CD4-positive, alpha-beta T cell treated with Interleukin-12 subunit alpha and Interleukin-12 subunit beta, for 1 hour (primary cell): ENCODE results near the gene CAPN10.

Experiments used
- DNase-seq: peaks from one replicate; pipeline ENCODE4 v3.0.0-alpha.2; 2020

Gene CAPN10

DNA sequence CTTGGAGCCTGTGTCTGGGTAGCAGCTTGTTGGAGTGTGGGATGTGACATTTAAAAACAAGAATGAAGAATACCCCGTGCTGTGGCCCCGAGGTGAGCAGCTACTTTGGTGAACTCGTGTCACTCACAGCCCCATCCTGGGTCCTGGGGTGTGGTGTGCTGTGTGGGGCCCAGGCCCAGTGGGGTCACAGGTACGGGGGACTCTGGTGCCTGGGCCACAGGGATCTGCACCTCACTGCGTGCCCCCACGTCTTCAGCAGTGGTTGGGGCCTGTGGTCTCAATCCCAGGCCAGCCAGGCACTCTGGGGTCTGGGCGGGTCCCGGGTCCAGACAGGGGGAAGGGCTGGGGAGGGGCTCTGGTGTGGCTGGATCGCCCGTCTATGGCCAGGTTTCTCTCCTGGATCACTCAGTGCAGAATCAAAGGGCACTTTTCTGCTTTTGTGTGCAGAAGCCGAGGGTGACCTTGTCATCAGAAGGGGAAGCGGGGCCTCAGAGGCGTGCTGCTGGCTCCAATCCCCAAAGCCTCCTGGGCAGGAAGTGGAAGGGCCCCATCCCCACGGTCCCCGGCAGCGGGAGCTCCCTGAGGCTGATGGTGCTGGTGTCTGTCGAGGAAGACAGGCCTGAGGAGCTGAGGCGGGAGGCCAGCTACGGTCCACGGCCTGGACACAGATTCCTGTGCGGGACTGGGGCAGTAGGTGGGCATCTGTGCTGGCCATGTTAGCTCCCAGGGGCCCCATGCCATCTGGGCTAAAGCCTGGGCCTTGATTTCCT, 40.2 kb downstream of the CAPN10 start:
- peak; percentile 33 for DNase-seq

DNA sequence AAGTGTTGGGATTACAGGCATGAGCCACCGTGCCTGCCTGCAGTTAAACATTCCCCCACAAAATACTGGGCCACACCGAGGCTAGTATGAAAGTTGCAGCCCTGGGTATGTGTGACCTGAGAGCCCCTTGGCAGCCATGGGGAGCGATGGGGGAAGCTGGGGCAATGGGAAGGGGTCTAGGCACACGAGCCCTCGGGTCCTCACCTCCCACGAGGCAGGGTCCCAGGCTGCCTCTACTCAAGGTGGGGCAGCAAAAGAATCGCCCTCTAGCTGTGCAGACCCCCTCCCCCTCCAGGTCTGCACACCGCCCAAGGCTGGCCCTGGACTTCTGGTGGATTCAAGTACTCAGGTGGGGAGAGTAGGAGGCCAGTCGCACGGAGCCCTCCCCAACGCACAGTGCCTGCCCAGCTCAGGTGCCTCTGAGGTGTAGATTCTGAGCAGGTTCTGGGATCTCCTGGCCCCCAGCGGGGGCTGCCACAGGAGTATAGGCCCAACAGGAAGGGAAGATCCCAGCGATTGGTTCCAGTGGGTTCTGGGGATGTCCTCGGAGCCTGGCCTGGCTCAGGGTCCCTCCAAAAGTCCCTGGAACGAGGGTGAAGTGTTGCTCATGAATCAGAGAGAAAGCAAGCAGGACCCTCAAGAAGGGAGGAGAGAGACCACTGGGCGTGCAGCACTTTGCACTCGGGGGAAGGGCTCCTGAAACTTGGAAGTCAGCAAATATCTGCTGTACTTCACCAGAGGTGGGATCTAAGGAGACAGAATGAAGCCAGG, 41.4 kb downstream of the CAPN10 start:
- no peak for DNase-seq

DNA sequence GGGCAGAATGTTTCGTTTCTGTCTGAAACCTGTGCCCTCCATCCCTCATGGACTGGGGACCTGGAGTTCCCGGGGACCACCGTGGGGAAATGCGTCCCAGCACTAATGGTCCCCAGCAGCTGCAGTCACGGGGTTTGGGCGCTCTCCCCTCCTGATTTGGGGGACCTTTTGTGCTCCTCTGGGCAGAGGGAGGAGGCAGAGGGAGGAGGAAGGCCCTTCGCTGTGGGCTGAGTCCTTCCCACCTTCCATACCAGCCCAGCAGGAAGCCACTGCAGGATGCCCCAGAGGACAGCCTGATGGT, 41.9 kb downstream of the CAPN10 start:
- DNase-seq, result no peak

DNA sequence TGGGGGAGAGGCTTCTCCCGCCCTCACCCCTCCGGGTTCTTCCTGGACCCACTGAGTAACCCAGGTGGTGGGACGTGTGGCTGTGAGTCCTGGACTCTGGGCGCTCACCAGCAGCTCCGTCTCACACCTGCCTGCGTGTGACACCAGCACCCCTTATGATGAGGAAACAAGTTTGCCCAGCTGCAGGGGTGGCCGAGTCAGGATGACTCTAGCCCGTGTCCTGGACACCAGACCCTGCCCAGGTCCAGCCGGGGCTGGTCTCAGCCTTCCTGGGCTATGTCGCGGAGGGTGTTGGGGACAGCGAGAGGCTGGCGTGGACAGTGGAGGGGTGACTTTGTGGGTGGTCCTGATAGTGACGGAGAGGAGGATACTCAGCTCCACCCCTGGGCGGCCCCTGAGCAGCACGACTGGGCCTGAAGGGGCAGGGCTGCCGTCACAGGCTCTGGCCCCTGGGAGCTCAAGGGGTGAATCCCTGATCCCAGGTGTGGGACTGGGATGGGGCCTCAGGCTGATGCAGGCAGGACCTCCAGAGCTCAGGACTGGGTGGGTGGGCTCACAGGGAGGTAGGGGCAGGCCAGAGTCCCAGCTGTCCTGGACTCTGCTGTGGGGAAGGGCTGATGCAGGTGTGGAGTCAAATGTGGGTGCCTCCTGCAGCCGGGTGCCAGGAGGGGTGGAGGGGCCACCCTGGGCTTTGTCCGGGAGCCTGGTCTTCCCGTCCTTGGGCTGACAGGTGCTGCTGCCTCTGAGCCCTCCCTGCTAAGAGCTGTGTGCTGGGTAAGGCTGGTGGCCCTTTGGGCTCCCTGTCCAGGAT, 42.5 kb downstream of the CAPN10 start:
- no peak for DNase-seq

DNA sequence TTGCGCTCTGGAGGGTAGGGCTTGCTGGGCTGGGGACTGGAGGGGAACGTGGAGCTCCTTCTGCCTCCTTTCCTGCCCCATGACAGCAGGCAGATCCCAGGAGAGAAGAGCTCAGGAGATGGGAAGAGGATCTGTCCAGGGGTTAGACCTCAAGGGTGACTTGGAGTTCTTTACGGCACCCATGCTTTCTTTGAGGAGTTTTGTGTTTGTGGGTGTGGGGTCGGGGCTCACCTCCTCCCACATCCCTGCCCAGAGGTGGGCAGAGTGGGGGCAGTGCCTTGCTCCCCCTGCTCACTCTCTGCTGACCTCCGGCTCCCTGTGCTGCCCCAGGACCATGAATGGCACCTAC, 43.1 kb downstream of the CAPN10 start:
- no peak for DNase-seq

DNA sequence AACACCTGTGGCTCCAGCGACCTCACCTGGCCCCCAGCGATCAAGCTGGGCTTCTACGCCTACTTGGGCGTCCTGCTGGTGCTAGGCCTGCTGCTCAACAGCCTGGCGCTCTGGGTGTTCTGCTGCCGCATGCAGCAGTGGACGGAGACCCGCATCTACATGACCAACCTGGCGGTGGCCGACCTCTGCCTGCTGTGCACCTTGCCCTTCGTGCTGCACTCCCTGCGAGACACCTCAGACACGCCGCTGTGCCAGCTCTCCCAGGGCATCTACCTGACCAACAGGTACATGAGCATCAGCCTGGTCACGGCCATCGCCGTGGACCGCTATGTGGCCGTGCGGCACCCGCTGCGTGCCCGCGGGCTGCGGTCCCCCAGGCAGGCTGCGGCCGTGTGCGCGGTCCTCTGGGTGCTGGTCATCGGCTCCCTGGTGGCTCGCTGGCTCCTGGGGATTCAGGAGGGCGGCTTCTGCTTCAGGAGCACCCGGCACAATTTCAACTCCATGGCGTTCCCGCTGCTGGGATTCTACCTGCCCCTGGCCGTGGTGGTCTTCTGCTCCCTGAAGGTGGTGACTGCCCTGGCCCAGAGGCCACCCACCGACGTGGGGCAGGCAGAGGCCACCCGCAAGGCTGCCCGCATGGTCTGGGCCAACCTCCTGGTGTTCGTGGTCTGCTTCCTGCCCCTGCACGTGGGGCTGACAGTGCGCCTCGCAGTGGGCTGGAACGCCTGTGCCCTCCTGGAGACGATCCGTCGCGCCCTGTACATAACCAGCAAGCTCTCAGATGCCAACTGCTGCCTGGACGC, 43.6 kb downstream of the CAPN10 start:
- DNase-seq, result no peak

DNA sequence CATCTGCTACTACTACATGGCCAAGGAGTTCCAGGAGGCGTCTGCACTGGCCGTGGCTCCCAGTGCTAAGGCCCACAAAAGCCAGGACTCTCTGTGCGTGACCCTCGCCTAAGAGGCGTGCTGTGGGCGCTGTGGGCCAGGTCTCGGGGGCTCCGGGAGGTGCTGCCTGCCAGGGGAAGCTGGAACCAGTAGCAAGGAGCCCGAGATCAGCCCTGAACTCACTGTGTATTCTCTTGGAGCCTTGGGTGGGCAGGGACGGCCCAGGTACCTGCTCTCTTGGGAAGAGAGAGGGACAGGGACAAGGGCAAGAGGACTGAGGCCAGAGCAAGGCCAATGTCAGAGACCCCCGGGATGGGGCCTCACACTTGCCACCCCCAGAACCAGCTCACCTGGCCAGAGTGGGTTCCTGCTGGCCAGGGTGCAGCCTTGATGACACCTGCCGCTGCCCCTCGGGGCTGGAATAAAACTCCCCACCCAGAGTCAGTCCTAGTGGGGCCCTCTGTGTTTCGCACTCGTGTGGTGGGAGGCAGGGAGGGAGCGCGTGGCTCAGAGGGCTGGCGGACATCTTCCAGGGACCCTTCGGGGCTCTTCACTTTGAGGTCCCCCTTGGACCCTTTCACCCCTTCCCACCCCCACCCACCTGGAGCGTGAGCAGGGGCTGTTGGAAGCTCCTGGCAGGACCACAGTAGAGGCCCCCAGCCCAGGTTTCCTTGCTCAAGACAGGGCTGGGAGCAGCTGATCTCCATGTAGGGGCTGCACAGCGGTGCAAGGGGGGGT, 44.4 kb downstream of the CAPN10 start:
- DNase-seq, result no peak

DNA sequence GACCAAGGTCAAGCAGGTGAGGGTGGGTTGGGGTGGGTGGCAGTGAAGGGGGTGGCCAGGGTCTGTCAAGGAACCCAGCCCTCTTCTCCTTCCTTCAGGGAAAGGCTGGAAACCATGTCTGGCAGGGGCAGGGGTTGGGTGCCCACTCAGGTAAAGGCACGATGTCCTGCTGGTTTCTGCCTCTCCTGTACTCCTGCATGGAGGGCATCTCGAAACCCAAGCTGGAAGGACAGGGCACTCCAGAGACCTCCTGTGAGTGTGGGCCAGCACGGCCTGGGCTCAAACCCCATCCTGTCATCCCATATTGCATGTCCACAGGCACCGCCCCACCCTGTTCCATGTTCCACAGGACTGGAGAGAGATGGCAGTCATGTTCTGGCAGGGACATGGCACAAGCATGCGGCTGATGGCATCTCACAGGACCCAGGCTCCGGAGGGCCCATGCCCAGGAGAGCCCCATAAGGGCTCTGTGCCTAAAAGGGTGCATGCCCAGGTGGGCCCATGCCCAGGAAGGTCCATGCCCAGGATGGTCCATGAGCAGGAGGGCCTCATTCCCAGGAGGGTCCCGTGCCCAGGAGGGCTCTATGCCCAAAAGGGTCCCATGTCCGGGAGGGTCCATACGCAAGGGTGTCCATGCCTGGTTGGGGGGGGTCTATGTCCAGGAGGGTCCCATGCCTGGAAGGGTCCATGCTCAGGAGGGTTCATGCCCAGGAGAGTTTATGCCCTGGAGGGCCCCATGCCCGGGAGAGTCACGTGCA, 45.2 kb downstream of the CAPN10 start:
- DNase-seq, result no peak

DNA sequence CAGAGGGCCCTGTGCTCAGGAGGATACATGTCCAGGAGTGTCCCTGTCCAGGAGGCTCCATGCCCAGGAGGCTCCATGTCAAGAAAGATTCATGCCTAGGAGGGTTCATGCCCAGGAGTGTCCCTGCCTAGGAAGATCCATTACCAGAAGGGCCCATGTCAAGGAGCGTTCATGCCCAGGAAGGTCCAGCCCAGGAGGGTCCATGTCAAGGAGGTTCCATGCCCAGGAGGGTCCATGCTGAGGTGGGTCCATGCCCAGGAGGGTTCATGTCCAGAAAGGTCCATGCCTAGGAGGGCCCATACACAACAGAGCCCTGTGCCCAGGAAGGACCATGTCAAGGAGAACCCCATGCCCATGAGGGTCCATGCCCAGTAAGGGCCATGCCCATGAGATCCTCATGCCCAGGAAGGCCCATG, 45.8 kb downstream of the CAPN10 start:
- no peak for DNase-seq

DNA sequence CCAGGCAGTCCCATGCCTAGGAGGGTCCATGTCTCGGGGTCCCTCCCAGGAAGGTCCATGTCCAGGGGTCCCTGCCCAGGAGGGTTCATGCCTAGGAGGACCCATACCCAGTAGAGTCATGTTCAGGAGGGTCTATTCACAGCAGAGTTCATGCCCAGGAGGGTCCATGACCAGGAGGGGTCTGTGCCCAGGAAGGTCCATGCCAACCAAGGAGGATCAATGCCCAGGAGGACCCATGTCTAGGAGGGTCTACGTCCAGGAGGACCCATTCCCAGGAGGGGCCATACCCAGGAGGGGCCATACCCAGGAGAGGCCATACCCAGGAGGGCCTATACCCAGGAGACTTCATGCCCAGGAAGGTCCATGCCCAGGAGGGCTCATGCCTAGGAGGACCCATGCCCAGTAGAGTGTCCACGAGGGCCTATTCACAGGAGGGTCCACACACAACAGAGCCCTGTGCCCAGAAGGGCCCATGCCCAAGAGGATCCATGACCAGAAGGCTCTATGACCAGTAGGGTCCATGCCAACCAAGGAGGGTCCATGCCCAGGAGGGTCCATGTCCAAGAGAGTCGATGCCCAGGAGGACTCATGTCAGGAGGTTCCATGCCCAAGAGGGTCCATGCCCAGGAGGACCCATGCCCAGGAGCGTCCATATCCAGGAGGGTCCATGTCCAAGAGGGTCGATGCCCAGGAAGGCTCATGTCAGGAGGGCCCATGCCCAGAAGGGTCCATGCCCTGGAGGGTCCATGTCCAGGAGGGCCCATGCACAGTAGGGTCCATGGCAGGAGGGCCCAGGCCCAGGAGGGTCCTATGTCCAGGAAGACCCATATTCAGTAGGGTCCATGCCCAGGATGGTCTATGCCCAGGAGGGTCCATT, 48.8 kb downstream of the CAPN10 start:
- no peak for DNase-seq

DNA sequence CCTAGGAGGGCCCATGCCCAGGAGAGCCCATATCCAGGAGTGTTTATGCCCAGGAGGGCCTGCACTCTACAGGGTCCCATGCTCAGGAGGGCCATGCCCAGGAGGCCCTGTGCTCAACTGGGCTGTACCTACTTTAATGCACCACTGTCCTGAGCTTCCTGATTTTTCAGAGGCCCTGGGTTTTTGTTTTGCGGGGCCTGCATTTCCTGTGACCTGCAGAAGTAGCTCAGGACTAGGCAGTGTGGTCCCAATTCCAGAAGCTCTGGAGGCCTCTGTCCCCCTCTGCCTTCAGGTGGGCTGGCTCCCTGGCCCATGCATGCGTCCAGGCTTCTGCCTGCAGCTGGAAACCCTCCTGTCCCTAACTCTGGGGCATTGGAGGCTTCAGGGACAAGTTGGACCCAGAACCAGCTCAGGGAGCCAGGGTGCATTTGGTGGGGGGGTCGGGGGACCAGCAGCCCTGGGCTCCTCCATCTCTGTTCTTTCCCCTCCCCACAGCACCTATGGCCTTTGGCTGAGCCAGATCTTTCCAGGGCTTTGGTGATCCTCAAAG, 49.5 kb downstream of the CAPN10 start:
- no peak for DNase-seq

DNA sequence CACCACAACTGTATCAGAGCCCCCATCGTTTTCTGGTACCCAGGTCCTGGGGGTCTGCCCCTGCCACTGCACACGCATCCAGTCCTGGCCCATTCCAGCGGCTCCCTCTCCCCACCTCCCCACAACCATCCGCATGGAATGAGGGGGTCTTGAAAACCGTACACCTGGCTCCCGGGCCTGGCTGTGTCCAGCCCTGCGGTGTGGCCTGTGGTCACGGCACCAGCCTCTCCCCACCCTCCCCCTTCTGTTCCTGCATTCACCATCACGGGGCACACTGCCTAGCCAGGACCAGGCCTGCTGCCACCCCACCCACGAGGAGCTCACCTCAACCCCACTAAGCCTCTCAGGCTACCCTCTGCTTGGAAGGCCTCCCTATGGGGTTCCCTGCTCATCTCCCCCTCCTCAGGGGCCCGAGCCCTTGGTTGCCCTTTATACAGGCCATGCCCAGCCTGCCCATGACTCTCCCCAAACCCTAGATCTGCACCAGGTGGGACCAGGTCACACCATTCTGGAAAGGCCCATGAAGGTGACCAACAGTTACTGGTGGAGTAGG, 50.1 kb downstream of the CAPN10 start:
- no peak for DNase-seq

DNA sequence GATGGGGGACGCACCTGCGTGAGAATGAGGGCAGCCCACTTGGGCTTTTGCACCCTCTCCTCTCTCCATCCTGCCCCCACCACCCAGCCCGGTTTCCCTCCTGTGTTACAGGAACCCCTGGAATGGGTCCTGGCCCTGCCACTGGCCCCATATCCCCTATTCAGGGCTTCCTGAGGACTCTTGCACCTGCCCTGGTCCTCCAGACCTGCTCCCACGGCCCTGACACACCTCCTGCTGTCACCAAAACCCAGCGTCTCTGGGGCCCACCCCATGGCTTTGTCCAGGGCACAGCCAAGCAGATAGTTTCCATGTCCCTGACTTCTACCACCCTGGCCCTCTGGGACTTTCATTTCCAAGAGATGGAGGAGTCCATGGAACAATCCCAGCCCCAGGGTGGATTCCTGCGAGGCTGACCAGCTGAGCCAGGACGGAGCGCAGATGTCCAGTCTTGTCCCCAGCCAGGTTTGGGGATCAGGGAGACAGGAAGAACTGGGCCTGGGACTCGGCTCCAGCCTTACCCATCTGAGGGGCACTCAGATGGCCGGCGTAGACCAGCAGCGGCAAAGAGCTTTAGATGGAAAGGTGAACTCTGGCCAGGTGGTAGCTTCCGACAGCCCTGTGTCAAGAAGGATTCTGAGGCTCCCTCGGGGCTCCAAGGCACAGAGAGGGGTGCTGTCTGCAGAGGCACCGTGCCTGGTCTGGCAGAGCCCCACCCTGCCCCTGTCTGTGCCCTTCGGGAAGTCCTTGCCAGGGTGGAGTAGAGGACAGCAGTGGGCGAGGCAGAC, 50.8 kb downstream of the CAPN10 start:
- DNase-seq, result no peak

DNA sequence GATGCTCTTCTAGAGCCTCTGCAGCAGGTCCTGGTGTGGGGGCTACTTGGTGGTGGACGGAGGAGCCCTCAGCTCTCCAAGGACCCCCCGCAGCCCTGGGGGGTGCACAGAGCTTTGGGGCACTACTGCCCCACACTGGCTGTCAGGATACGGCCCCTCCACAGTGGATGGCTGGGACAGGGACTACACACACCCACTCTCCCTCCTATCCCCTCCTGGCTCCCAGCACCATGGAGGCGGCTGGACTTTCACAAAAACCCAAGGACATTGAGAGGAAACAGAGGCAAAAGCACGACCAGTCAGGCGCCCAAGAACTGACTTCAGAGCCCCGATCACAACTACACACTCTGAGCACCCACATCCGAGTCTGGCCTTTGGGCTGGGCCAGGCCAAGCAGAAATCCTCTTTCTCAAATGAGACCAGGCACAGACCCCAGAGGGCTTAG, 51.4 kb downstream of the CAPN10 start:
- DNase-seq, result no peak

DNA sequence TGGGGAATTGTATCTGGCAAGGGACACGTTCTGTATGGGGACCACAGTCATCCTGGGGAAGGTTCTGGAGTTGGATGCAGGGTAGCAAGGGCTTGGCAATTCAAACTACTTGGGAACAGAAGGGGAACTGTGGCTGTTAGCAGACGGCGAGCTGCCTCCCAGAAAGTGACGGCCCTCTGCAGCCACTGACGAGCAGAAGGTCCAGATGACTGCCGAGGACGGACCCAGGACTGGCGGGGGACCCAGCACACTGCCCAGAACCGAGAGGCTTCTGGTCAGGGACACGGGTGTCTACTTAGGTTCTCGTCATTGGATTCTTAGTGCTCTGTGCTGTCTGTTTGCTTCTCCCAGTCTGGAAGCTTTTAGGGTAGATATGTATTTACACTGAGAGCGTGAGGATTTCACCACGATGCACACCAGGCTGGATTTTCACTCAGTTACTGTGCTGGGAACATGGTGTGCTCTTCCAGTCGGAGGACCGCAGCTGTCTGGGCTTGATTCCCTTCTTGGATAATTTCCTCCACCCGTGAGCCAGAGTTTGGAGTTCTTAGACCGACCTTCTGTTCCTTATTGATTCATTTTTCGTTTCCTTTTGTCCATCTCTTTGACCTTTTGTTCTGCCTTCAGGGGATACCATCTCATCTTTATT, 52.1 kb downstream of the CAPN10 start:
- DNase-seq, result no peak

DNA sequence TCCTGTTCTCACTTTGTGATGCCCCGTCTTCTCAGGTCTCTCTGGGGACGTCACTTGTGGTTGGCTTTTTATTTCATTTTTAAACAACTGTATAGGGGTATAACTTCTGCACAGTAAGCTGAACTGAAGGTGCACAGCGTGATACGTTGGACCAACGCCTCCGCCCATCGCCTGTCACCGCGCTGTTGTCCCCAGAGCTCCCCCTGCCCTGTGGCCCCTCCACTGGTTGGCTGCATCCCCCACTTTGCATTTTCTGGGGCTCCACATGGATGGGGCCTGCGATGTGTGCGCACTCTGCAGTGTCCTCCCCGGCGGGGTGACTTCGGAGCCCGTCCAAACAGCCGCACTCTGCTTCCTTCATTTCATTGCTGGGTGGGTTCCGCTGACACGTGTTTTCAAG, 53.0 kb downstream of the CAPN10 start:
- DNase-seq, result no peak

DNA sequence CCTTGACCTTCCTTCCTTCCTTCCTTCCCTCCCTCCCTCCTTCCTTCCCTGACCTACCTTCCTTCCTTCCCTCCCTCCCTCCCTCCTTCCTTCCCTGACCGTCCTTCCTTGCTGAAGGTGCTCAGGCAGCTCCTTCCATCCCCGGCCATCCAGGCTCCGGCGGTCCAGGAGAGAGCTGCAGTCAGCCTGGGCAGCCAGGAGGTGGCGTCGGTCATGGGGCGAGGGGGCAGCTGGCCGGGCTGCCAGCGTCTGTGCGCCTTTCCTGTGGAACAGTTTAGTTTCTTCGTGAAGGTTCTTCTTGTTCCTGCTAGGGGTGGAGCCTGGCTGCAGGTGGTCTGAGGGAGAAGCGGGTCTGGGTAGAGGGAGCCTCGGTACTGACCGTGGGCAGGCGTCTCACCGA, 54.4 kb downstream of the CAPN10 start:
- DNase-seq, result no peak

DNA sequence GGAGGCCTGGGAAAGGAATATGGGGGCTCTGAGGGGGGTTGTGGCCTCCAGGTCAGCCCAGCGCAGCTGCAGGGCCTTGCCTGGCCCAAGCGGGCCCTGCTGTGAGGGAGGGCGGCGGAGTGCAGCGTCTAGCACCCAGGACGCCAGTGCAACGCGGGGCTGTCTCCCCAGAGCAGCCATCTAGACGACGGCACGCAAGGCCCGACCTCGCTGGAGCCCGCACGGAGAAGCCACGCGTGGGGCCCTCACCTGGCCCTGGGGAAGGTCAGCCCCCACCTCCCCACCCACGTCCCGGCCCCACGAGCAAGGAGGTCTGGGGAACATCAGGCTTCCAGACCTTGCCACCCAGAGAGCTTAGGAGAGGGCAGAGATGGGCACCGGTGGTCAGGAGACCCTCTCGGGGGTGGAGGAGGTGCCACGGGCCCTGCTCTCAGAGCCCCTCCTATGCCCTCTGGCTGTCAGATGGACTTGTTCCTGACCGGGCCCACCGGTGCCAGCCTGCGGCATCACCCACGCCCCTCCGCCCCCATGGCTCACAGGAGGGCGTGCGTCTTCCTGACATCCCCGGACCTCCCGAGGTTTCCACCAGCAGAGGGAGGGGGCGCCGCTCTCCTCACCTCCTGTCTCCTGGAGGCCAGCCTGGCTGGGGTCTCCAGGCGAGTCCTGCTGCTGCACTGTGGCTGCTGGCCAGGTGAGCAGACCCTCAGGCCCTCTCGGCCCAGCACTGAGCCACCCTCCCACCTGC, 55.7 kb downstream of the CAPN10 start:
- no peak for DNase-seq
